NB4 (cell line): ENCODE measurements around the gene SLC25A21.
"Not testable (repeated sequence)": the region's sequence is repeated elsewhere in the genome, so short reads cannot be mapped to it uniquely, and the experiment has no call there.

Source experiments
- DNase-seq: peaks from one replicate; pipeline ENCODE4 v3.0.0; 2010; ENCODE audit warnings: low read depth
- H3K4me3 ChIP-seq: one replicate; pipeline ENCODE4 v1.5.1; 2011; ENCODE audit warnings: mild to moderate bottlenecking, low read depth, low read length, moderate library complexity
- MYC ChIP-seq: IDR thresholded peaks from 2 replicates; pipeline ENCODE4 v1.6.1; 2011; ENCODE audit warnings: low read depth, low read length
- POLR2A ChIP-seq: IDR thresholded peaks from 2 replicates; pipeline ENCODE4 v1.6.1; 2011; ENCODE audit warnings: mild to moderate bottlenecking; ENCODE audit not compliant: insufficient read length; ENCODE audit errors: extremely low read depth
- TF ChIP-seq, protein P1 (sequence below): IDR thresholded peaks from one replicate; pipeline ENCODE4 v1.5.1; 2012; ENCODE audit warnings: low read depth, low read length
- TF ChIP-seq, protein P2 (sequence below): IDR thresholded peaks from 2 replicates; pipeline ENCODE4 v1.6.1; 2011; ENCODE audit warnings: low read depth, low read length

SLC25A21 gene

DNA sequence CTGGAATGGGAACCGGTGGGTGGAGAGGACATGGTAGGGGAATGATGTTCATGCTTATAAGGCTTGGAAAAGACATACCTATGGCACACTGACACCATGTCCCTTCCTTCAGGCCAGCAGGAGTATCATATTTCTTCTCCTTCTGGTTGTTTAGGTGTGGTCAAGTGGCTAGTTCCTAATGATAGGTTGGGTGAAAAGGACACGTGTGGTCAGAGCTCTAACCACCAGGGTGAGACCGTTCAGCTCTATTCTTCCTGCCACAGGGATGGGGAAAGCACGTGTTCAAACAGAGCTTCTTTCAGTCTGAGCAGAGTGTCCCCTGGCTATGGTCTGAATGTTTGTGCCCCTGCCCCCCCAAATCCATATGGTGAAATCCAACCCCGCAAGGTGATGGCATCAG lies 301.6 kb downstream of the SLC25A21 start:
- TF ChIP-seq, protein P1, sequence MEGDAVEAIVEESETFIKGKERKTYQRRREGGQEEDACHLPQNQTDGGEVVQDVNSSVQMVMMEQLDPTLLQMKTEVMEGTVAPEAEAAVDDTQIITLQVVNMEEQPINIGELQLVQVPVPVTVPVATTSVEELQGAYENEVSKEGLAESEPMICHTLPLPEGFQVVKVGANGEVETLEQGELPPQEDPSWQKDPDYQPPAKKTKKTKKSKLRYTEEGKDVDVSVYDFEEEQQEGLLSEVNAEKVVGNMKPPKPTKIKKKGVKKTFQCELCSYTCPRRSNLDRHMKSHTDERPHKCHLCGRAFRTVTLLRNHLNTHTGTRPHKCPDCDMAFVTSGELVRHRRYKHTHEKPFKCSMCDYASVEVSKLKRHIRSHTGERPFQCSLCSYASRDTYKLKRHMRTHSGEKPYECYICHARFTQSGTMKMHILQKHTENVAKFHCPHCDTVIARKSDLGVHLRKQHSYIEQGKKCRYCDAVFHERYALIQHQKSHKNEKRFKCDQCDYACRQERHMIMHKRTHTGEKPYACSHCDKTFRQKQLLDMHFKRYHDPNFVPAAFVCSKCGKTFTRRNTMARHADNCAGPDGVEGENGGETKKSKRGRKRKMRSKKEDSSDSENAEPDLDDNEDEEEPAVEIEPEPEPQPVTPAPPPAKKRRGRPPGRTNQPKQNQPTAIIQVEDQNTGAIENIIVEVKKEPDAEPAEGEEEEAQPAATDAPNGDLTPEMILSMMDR = no peak
- TF ChIP-seq, protein P2, sequence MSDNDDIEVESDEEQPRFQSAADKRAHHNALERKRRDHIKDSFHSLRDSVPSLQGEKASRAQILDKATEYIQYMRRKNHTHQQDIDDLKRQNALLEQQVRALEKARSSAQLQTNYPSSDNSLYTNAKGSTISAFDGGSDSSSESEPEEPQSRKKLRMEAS = no peak
- TF ChIP-seq MYC (no peak), POLR2A (no peak)
- no peak for DNase-seq

DNA sequence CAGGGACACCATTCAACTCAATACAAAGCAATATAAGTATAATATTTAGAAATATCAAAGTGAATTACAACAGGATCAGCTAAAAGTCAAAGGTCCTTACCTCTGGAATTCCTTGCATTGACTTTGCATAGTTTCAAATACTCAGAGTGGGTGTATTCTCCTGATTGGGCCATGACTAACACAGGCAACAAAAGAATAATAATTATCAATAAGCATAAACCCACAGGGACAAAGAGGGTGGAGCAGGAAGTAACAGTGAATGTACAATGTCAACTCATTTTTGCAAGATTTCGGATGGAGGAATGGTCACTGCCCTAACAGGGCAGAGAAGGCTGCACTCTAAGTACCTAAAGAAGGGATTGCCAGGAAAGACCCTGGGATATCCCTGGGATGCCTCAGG lies 303.3 kb downstream of the SLC25A21 start:
- TF ChIP-seq, protein P2 = no peak
- no peak for TF ChIP-seq POLR2A
- no peak for TF ChIP-seq MYC
- TF ChIP-seq, protein P1 = no peak
- no peak for DNase-seq

More for the DNA sequence above, 301.6 kb downstream of the SLC25A21 start:
- no peak overlapping the region for H3K4me3 ChIP-seq

DNA sequence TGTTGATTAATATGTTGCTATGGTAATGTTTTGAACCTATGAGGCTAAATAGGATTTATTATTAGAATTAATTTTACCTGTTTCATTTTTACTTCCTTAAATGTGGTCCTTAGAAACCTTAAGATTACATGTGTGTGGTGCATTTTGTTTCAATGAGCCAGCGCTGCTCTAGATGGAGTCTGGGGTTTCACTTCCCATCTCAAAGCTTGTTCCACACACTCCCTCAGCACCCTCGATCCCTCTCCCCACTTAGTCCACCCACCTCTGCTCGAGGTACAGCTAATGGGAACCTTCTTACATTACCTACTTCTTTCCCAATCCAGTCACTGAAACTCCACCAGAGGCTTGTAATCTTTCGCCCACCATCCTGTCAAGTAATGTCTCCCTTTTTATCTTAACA lies 305.5 kb downstream of the SLC25A21 start:
- H3K4me3 ChIP-seq = no peak overlapping the region
- DNase-seq = no peak
- TF ChIP-seq, protein P1 = no peak
- TF ChIP-seq, protein P2 = no peak
- TF ChIP-seq MYC (no peak), POLR2A (no peak)

More for the DNA sequence above, 303.3 kb downstream of the SLC25A21 start:
- H3K4me3 ChIP-seq = no peak overlapping the region

DNA sequence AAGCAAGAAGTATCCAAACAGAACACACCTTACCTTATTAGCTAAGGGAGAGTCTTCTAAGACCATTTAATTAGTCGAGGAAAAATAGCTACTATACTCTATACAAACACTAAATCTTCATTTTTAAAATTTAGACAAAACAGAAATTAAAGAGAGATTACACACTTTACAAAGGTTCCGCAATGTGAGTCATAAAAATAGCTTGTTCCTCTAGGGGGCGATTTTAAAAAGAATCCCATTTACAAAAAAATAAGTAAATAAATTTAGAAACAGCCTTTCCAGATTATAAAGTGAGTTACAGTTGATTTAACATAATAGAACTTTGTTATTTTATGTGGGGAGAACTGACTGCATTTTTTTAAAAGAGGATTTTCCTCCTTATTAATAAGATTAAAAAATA lies 309.1 kb downstream of the SLC25A21 start:
- TF ChIP-seq POLR2A = no peak
- no peak for TF ChIP-seq MYC
- TF ChIP-seq, protein P1 = no peak
- TF ChIP-seq, protein P2 = no peak
- no peak overlapping the region for H3K4me3 ChIP-seq
- no peak for DNase-seq

DNA sequence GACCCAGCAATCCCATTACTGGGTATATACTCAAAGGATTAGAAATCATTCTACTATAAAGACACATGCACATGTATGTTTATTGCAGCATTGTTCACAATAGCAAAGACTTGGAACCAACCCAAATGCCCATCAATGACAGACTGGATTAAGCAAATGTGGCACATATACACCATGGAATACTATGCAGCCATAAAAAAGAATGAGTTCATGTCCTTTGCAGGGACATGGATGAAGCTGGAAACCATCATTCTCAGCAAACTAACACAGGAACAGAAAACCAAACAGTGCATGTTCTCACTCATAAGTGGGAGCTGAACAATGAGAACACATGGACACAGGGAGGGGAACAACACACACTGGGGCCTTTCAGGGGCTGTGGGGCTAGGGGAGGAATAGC lies 310.2 kb downstream of the SLC25A21 start:
- not testable (repeated sequence) for DNase-seq, H3K4me3 ChIP-seq

DNA sequence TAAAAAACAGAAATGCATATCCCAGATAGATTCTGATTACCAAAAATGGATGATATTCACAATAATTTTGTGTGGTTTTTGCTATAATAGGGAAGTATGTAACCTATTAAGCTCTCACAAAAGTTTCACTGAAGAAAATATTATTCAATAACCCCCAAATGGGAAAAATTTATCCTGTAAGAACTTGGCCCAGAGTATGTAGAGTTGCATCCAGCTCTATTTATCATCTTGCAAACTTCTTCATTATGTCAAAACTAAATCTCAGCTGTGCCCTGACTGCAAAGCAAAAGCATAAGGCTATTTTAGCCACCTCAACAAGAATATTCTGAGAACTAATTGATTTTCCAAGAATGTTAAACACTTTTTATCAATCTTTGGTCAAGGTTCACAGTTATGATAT lies 311.6 kb downstream of the SLC25A21 start:
- TF ChIP-seq POLR2A (no peak), MYC (no peak)
- TF ChIP-seq, protein P2 = no peak
- TF ChIP-seq, protein P1 = no peak
- no peak overlapping the region for H3K4me3 ChIP-seq
- no peak for DNase-seq
